Thyroid gland (tissue), 4 donors: ENCODE data around the gene CALCR.

Source experiments
- CTCF ChIP-seq, 6 experiments: fragments of 200-600 bp in 3 of 6; fragments of 450-650 bp in 3 of 6; sonication (generic) in 3 of 6; IDR thresholded peaks; one replicate each; pipeline ENCODE4 v1.5.1; 2016 to 2019; ENCODE audit warnings: antibody characterized with exemption in 6 of 6, mild to moderate bottlenecking in 2 of 6, inconsistent platforms in 1 of 6, moderate library complexity in 1 of 6
- POLR2A ChIP-seq, 2 donors: fragments of 450-650 bp; IDR thresholded peaks; one replicate each; pipeline ENCODE4 v1.6.1; 2017; ENCODE audit warnings: antibody characterized with exemption in 2 of 2, mild to moderate bottlenecking in 2 of 2, moderate library complexity in 1 of 2

DNA sequence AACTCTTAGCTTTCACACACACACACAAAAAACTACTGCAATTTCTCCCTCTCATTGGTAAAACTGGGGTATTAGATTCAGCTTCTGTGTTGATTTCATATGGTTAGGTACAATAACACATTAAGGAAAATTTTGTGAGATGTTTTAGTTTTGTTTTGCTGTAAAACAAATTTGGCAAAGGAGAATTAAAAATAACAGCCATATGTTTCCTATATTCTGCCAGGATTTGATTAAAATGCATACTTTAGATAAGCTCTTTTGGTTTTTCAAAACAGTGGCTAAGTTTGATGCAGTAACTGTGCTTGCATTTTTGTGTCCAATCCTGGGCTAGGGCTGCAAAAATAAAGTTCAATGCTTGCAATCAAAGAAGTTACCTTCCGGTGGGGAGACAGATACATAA lies 126.3 kb downstream of the CALCR start:
- no peak for TF ChIP-seq CTCF (IDR thresholded peaks at IDR 0.05)
- no peak for TF ChIP-seq POLR2A (IDR thresholded peaks at IDR 0.05)
